Activated CD8-positive, alpha-beta memory T cell treated with anti-CD3 and anti-CD28 coated beads, Interleukin-2, amount 10 ng/mL, durations not matched to agents 7 days and 5 days (primary cell): ENCODE results near the gene FCN3. TPM values are rescaled to one million over a fixed set of nuclear protein-coding genes. Genes with fewer than 3 reads are reported as not detected.
"Not testable (repeated sequence)": the region's sequence is repeated elsewhere in the genome, so short reads cannot be mapped to it uniquely, and the experiment has no call there.

Source experiments
- ATAC-seq: fragments of 150-1000 bp; cut with Tn5 transposase; one replicate; pipeline ENCODE4 v1.10.0; 2021; ENCODE audit warnings: moderate library complexity
- CTCF ChIA-PET: fragments of 350-600 bp; sonication (Branson Sonifier 250); formaldehyde crosslinking; loops from one replicate; lab custom pipeline; 2021; ENCODE audit warnings: antibody characterized with exemption; lab: Charles Lee
- DNase-seq: peaks from one replicate; pipeline ENCODE4 v3.0.0-alpha.2; 2020
- H3K27ac Mint-ChIP-seq: one replicate; pipeline ENCODE4 v1.8.0; 2021; ENCODE audit warnings: mild to moderate bottlenecking, mixed read lengths
- H3K27me3 Mint-ChIP-seq: one replicate; pipeline ENCODE4 v1.8.0; 2021; ENCODE audit warnings: mixed read lengths
- H3K36me3 Mint-ChIP-seq: one replicate; pipeline ENCODE4 v1.8.0; 2021; ENCODE audit warnings: mild to moderate bottlenecking, mixed read lengths
- H3K4me1 Mint-ChIP-seq: one replicate; pipeline ENCODE4 v1.8.0; 2021; ENCODE audit warnings: mixed read lengths
- H3K4me3 Mint-ChIP-seq: one replicate; pipeline ENCODE4 v1.8.0; 2021; ENCODE audit warnings: mild to moderate bottlenecking, moderate library complexity, mixed read lengths
- H3K9me3 Mint-ChIP-seq: one replicate; pipeline ENCODE4 v1.8.0; 2022; ENCODE audit warnings: low read depth, mixed read lengths
- total RNA-seq, 2 experiments: library from RNA; stranded (reverse); gene quantifications; one replicate each; pipeline ENCODE4 v1.2.3, GENCODE V29; 2021

Gene FCN3
- total RNA-seq, 2 experiments from 2014 or later, result not detected

DNA sequence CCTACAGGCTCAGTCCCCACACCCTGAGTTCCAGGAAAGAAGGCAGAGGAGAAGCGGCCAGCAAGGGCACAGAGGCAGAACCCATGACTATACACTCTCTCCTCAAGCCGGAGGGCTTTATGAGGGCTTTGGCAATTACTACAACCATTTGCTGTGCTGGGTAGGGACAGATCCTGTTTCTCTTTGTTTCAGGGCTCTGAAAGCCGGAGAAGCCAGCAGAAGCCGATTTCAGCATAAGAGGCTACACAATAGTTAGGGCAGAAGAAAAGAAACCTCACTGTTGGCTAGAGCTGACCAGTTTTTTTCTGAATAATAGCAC, 31.7 kb upstream of the FCN3 start:
- no peaks in the 10 kb centered on the region for H3K27me3 Mint-ChIP-seq
- CTCF ChIA-PET, result interaction anchor here (0.9 to 14.3 kb wide), 3 partner anchors 107 to 360 kb away, joined by 4 to 331 read pairs (median 128); partner anchors contain the start of gene AHDC1

GRCh38 chr1:27405598-27406361, 31.2 kb upstream of the FCN3 start:
- H3K9me3 Mint-ChIP-seq, H3K27me3 Mint-ChIP-seq, DNase-seq, H3K4me3 Mint-ChIP-seq, ATAC-seq: not testable (repeated sequence)
- Mint-ChIP-seq H3K36me3 (peaks cover 18% of the 10 kb centered on the region), H3K27ac (peak overlapping the region; percentile 26), H3K4me1 (peaks cover 14% of the 10 kb centered on the region)
- CTCF ChIA-PET, result interaction anchor here (0.8 to 14.3 kb wide), 8 partner anchors 9 to 360 kb away, joined by 3 to 331 read pairs (median 4); partner anchors contain the start of gene AHDC1

More for the DNA sequence above, 31.7 kb upstream of the FCN3 start:
- Mint-ChIP-seq H3K9me3 (no peaks in the 10 kb centered on the region), H3K4me1 (peaks cover 19% of the 10 kb centered on the region), H3K36me3 (peaks cover 23% of the 10 kb centered on the region), H3K4me3 (no peak overlapping the region), H3K27ac (peak overlapping the region; percentile 26)
- ATAC-seq (no peak), DNase-seq (no peak)

DNA sequence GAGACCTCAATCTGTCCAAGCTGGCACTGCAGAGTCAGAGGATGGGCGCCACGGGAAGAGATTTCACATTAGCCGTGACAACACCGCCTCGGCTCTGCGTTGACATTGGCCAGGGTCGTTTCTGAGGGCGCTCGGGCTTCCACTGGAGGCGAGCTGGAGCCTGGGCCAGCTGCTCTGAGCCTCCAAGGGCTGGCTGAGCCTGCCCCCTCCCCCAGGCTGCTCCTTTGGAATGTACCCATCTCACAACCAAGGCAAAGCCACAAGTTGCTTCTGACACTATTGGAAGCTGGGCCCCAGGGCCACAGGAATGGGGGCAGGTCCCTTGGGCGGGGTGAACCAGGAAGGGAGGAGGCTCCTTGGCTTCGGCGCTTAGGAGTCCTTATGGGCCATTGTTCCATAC, 30.4 kb upstream of the FCN3 start:
- Mint-ChIP-seq H3K4me1 (peaks cover 11% of the 10 kb centered on the region), H3K36me3 (peaks cover 12% of the 10 kb centered on the region), H3K4me3 (no peak overlapping the region), H3K9me3 (no peaks in the 10 kb centered on the region), H3K27me3 (no peaks in the 10 kb centered on the region), H3K27ac (no peak overlapping the region)
- CTCF ChIA-PET, result interaction anchor here (0.9 to 14.3 kb wide), 8 partner anchors 9 to 359 kb away, joined by 3 to 331 read pairs (median 4); partner anchors contain the start of gene AHDC1
- ATAC-seq, result no peak
- DNase-seq, result no peak

DNA sequence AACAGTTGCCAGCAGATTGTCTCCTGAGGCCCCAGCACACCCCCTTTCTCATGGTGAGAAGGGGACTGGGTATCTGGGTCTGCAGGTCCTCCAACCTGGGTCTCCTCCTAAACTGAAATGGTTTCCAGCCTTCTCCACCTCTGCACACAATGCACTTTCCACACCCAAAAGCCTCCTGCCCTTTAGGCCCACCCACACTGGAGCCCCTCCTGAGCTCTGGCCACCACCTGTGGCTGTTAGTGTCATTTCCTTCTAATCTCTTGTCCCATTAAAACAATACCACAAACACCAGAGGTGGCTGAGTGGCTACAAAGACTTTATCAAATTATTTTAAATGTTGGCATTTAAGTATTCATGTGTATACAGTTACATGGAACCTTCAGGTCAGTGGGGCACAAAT, 29.3 kb upstream of the FCN3 start:
- Mint-ChIP-seq H3K9me3 (no peaks in the 10 kb centered on the region), H3K27me3 (no peaks in the 10 kb centered on the region), H3K4me3 (no peak overlapping the region), H3K27ac (peak overlapping the region; percentile 71), H3K4me1 (peaks cover 11% of the 10 kb centered on the region), H3K36me3 (peaks cover 10% of the 10 kb centered on the region)
- CTCF ChIA-PET, result interaction anchor here (1.1 to 14.3 kb wide), 7 partner anchors 14 to 204 kb away, joined by 3 to 331 read pairs (median 7); partner anchors contain the start of gene AHDC1
- no peak for DNase-seq
- ATAC-seq, result no peak

DNA sequence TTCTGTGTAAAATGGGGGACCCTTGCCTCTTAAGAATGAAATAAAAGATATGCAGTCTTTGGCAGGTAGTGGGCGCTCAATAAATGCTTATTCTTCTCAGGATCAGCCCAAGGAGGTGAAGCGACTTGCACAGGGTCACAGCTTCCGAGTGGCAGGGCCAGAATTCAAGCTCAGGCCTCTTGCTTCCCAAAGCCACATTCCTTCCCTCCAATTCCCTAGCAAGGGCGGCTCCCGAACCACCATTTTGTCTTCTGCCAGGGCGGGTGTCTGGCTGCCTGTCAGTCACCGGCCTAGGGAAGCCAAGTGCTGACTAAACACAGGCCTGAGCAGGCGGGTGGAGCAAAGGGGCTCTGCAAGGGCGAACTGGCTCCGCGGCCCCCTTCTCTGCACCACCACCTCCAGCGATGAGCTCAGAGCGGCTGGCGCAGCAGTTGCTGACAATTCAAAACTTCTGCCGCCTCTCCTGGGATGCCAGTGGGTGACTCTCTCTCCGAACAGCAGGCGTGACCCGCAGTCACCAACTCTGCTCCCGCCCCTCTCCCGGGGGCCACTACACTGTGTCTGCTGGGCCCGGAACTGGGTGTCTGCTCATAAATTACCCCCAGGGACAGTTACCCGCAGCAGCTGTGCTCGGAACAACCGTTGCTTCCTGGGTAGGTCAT, 28.6 kb upstream of the FCN3 start:
- DNase-seq, result no peak
- Mint-ChIP-seq H3K9me3 (no peaks in the 10 kb centered on the region), H3K4me3 (no peak overlapping the region), H3K27ac (peak overlapping the region; percentile 71), H3K27me3 (no peaks in the 10 kb centered on the region), H3K36me3 (peaks cover 5% of the 10 kb centered on the region), H3K4me1 (peaks cover 11% of the 10 kb centered on the region)
- ATAC-seq, result peak; percentile 44
- CTCF ChIA-PET, result interaction anchor here (1.0 to 14.3 kb wide), 12 partner anchors 10 to 204 kb away, joined by 3 to 331 read pairs (median 4); partner anchors contain the start of genes AHDC1 and WASF2

DNA sequence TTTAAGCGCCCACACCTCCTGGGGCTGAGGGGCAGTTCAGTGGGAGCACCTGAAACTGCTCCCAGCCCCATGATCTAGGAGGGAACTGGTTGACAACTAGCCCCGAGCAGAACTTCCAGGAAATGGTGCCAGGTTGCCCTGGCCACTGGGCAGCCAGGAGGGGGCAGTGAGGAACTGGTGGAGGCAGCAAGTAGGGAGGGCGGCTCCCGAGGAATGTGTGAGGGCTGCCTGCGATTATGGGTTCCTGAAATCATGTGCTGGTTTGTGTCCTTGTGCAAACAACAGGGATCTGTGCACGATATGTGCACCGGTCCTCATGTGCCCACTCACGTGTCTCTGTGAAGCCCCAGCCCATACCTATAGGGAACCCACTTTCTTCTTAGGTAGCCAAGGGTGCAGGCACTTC, 27.7 kb upstream of the FCN3 start:
- DNase-seq (no peak), ATAC-seq (no peak)
- CTCF ChIA-PET, result interaction anchor here (0.8 to 14.3 kb wide), 13 partner anchors 9 to 205 kb away, joined by 3 to 331 read pairs (median 5); partner anchors contain the start of genes AHDC1 and WASF2
- Mint-ChIP-seq H3K4me1 (peaks cover 11% of the 10 kb centered on the region), H3K27ac (no peak overlapping the region), H3K27me3 (no peaks in the 10 kb centered on the region), H3K36me3 (peaks cover 2% of the 10 kb centered on the region), H3K4me3 (no peak overlapping the region), H3K9me3 (no peaks in the 10 kb centered on the region)

DNA sequence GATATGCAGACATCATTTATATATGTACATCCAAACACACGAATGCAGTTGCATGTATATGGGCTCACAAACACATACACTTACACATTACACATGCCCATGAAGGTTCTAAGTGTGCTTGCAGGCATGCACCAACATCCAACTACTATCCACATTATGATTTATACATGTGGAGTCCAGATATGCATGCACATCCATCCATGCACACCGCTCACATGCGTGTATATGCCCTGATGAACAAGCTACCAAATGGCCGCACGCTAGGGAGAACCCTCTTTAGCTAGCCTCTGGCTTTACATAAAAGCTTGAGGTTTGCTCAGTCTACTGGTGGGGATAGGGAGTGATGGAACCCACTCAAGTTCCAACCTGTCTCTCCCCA, 26.3 kb upstream of the FCN3 start:
- Mint-ChIP-seq H3K4me3 (no peak overlapping the region), H3K27me3 (no peaks in the 10 kb centered on the region), H3K27ac (no peak overlapping the region), H3K4me1 (peaks cover 11% of the 10 kb centered on the region), H3K9me3 (no peaks in the 10 kb centered on the region), H3K36me3 (no peaks in the 10 kb centered on the region)
- CTCF ChIA-PET, result interaction anchor here (1.6 to 14.3 kb wide), 4 partner anchors 44 to 207 kb away, joined by 4 to 331 read pairs (median 68); partner anchors contain the start of gene AHDC1
- DNase-seq (no peak), ATAC-seq (no peak)

GRCh38 chr1:27400082-27400962, 25.7 kb upstream of the FCN3 start:
- no peaks in the 10 kb centered on the region for H3K9me3 Mint-ChIP-seq
- ATAC-seq (no peak), DNase-seq (no peak)
- CTCF ChIA-PET, result interaction anchor here (0.9 to 14.3 kb wide), 5 partner anchors 43 to 263 kb away, joined by 3 to 331 read pairs (median 7); partner anchors contain the start of gene AHDC1
- no peak overlapping the region for H3K27ac Mint-ChIP-seq
- no peak overlapping the region for H3K4me3 Mint-ChIP-seq
- no peaks in the 10 kb centered on the region for H3K36me3 Mint-ChIP-seq
- H3K27me3 Mint-ChIP-seq, result no peaks in the 10 kb centered on the region
- peaks cover 11% of the 10 kb centered on the region for H3K4me1 Mint-ChIP-seq

GRCh38 chr1:27399251-27400025, 24.8 kb upstream of the FCN3 start:
- H3K27ac Mint-ChIP-seq, result no peak overlapping the region
- DNase-seq, result no peak
- CTCF ChIA-PET, result interaction anchor here (0.9 to 14.3 kb wide), 9 partner anchors 9 to 263 kb away, joined by 3 to 331 read pairs (median 4); partner anchors contain the start of gene AHDC1
- no peaks in the 10 kb centered on the region for H3K36me3 Mint-ChIP-seq
- H3K4me1 Mint-ChIP-seq, result peaks cover 10% of the 10 kb centered on the region
- H3K9me3 Mint-ChIP-seq, result no peaks in the 10 kb centered on the region
- no peaks in the 10 kb centered on the region for H3K27me3 Mint-ChIP-seq
- H3K4me3 Mint-ChIP-seq, result no peak overlapping the region
- no peak for ATAC-seq

DNA sequence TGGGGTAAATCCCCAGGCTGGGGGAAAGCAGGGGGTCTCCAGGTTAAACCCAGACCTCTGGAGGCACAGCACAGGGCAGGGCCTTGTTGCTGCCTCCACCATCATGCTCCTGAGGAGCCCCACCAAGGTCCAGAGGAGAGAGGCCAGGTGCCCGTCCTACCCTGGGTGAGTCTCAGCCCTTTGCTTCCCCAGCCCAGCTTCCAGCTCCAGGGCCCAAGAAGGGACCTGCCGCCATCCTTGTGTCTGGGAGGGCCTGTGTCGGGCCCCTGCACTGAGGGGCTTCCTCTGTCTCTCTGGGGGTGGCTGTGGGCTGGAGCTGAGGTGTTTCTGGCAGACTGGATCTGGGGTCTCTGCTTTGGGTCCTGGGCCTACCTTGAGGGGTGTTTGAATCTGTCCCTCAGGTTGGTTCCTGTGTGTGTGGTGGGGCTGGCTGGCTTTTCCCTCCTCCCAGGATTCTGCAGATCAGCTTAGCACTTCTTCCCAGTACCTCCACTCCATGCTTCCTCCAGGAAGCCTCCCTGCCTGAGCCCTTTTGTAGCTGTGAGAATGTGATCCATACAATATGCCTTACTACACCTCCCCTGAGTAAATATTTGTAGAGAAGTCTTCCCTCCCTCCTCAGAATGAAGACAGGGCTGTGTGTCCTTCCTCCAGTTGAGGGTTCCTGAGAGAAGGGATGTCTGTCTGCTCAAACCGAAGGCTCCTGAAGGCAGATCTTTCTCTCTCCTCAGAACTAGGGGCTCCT, 24.0 kb upstream of the FCN3 start:
- ATAC-seq (no peak), DNase-seq (no peak)
- H3K4me1 Mint-ChIP-seq, result peaks cover 4% of the 10 kb centered on the region
- H3K9me3 Mint-ChIP-seq, result no peaks in the 10 kb centered on the region
- no peak overlapping the region for H3K27ac Mint-ChIP-seq
- no peak overlapping the region for H3K4me3 Mint-ChIP-seq
- no peaks in the 10 kb centered on the region for H3K27me3 Mint-ChIP-seq
- no peaks in the 10 kb centered on the region for H3K36me3 Mint-ChIP-seq
- CTCF ChIA-PET, result interaction anchor here (0.9 to 14.3 kb wide), 10 partner anchors 8 to 264 kb away, joined by 3 to 331 read pairs (median 6); partner anchors contain the start of gene AHDC1

GRCh38 chr1:27397749-27398148, 23.1 kb upstream of the FCN3 start:
- no peaks in the 10 kb centered on the region for H3K36me3 Mint-ChIP-seq
- H3K4me3 Mint-ChIP-seq, result no peak overlapping the region
- CTCF ChIA-PET, result interaction anchor here (0.6 to 14.3 kb wide), 10 partner anchors 10 to 354 kb away, joined by 3 to 331 read pairs (median 9); partner anchors contain the start of gene AHDC1
- peaks cover 2% of the 10 kb centered on the region for H3K4me1 Mint-ChIP-seq
- H3K27me3 Mint-ChIP-seq, result no peaks in the 10 kb centered on the region
- no peaks in the 10 kb centered on the region for H3K9me3 Mint-ChIP-seq
- ATAC-seq (no peak), DNase-seq (no peak)
- no peak overlapping the region for H3K27ac Mint-ChIP-seq
